NCI-H1048 (cell line): ENCODE measurements around the gene GAREM1.
"Not testable (repeated sequence)": the region's sequence is repeated elsewhere in the genome, so short reads cannot be mapped to it uniquely, and the experiment has no call there.

Experiments
- DNase-seq: peaks from one replicate; lab custom pipeline; 2025; lab: John Stamatoyannopoulos, UW

GAREM1 gene

DNA sequence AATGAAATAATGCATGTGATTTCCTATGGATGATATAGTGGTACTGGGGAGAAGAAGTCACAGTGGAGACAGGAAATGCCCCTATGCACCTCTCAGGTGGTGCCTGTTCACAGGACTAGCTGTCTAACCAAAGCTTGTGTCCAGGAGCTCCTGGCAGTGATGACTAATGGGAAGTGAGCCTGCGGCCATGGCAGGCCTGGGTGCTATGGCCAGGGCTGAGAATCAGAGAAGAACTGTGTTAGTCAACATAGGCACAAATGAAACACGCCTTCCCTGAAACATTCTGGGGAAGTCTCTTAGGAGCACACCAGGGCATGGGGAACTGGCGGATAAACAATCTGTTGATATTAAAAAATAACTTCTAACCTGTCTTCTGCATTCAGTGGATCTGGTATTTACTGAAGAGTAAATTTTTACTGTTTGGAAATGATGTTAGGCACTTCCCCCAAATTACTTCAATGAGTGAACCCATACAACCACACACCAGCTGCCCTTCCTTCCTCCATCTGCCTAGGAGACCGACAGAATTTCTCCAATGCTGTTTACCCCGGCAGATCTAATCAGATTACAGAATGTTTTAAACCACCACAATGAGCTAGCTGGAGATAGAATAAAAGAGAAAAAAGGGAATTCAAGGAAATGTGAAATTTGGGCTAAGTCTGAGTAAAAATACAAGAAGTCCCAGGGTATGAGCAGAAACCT is 213.4 kb downstream of the GAREM1 start:
- DNase-seq: no peak

DNA sequence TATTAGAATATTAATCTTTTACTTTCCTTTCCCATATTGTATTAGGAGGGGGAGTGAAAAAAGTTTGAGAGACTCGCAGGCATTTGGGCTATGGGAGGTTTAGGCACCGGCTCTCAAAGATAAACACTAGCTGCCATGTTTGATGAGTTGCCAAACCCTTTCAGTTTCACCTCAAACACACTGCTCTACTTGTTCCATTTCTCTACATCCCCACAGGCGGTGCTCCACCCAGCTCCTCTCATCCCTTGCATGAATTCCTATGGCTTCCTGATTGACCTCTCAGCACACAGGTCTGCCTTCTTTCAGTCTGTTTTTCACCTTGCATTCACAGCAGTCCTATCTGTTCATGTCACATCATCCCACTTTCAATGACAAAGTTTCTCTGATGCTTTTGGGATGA is 215.1 kb downstream of the GAREM1 start:
- no peak for DNase-seq

DNA sequence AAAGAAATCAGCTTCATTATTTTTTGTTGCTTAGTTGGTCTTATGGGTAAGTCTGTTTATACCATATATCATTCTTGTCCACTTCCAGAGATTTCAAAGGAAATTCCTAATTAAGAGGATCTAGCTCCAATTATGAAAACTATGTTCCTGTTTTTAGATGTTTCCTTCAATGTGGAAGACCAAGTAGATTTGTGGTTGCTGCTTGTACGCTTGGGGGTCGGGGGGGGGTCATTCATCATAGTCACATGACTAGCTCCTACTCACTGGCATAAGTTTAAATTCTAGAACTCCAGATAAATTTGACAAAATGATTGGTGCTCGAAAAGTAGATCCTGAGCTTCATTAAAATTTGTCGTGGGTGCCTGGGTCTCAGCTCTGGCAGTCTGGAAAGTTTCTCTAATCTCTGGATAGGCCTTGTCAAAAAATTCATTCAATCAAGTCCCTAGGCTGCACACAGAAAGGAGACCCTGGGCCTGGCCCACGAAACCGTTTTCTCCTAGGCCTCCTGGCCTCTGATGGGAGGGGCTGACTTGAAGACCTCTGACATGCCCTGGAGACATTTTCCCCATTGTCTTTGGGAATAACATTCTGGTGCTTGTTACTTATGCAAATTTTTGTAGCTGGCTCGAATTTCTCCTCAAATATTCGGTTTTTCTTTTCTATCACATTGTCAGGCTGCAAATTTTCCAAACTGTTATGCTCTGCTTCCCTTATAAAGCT is 218.4 kb downstream of the GAREM1 start:
- DNase-seq: no peak

DNA sequence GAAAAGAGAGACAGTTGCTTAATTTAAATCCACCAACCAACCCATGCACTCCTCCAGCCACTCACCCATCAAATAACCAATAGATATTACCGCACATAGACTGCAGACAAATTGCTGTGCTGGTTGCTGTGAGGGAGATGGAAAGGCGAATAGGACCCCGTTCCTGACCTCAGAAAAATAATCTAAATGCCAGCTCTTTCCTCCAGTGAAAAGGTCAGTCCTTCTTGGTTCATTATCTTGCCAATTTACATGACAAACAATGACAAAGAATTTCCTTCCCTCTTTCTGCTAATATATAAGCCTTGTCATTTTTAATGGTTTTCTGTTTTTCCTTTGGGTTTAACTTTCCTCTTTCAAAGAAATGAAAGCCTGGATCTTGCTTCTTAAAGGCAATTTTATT is 219.2 kb downstream of the GAREM1 start:
- DNase-seq: no peak

DNA sequence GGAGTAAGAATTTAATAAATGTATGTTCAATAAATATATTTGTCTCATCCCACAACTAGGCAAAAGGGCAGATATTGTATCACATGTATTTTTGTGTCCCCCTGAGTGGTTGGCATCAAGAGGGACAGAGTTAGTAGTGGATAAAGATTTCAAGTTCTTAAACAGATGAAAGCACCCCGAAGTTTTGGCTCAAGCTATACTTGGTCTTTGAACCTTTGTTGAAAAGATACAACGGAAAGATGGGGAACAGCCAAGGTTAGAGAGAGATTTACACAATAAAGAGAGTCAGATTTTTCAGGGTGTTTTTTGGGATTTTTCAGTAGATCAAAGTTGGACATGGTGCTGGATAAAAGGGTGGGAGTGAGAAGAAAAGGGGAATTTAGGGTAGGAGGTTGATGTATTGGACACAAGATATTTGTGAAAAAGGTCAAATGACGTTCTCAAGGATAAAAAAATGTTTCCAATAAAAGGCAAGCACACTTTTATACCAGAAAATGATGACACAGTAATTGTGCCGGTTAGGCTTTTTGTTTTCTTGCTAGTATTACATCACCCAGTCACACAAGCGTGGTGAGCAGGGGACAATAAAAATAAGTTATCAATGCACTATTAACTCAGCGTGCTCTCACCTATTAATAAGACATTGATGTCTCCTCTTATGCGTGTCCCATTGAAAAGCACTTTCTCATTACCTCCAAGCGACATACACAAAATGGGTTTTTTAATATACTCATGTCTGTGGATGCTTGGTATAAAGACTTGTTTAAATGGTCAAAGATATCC is 221.3 kb downstream of the GAREM1 start:
- DNase-seq: no peak

DNA sequence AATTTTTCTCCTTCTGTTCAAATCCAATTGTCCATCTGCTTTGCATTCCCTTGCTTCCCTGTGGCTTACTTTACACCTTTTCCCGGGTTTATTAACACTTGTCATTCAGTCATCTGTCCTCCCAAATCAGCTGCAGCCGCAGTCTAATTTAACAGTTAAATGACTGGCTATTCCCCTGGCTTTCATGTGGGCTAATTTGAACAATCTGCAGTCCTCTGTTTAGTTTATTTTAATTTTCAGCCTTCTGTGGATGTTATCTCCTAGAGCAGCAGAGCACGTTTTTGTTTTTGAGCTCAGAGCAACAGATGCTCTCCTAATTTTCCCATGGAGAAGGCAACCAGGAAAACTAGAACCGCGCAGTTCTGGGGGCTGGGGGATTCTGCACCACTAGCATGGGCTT is 225.8 kb downstream of the GAREM1 start:
- DNase-seq: no peak

DNA sequence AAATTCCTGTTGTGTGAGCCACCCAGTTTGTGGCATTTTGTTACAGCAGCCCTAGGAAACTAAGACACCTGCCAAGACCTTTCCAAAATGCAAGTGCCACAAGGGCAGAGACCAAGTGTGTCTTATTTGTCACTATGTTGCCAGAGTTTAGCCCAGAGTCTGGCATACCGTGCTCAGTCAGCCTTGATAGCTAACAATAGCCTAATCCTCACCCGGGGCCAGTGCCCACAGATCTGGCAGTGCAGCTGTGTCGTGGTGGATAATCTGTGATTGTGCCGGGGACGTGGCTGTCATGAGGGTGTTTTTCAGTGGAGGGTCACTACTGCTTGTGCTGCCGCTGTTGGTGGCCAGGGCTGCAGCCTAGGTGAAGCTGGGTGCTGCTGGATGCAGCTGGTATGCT is 227.3 kb downstream of the GAREM1 start:
- DNase-seq: no peak

DNA sequence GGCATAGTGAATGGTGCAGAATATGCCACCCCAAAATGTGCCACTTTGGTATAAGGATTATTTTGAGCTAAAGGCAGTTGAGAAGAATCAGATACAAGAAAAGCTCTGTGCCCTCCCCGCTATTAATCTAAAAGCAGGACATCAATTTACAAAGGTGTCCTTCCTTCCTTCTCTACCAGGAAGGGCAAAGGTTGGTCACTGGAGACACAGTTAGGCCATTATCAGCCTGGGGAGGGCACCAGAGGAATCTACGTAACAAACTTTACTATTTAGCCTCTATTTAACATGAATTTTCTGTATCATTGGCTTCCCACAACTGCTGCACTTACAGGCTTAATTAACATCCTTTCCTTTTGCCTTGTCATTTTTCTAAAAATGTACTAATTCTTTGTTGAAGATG is 228.3 kb downstream of the GAREM1 start:
- no peak for DNase-seq

DNA sequence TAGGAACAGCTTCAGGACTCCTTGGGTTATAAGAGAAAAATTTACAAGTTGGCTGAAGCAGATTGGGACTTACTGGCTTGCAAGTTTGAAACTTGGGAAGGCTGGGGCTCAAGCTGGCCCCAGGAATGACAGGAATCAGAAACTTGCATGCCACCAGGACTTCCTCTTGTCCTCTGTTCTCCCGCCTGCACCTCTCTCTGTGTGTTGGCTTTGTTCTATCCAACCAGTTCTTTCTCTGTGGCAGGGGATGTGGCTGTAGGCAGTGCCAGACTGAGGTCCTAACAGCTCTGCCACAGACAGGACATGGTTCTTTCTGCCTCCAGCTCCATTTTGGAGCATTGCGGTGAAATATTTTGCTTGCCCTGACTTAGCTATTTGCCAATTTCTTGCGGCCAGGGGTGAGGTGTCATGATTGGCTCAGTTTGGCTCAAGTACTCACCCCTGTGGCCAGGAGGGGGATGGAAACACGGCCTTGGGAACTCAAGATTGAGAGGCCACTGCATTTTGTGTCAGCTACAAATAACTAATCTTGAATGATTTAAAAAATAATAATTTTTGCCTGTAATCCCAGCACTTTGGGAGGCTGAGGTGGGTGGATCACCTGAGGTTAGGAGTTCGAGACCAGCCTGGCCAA is 231.9 kb downstream of the GAREM1 start:
- DNase-seq: no peak

DNA sequence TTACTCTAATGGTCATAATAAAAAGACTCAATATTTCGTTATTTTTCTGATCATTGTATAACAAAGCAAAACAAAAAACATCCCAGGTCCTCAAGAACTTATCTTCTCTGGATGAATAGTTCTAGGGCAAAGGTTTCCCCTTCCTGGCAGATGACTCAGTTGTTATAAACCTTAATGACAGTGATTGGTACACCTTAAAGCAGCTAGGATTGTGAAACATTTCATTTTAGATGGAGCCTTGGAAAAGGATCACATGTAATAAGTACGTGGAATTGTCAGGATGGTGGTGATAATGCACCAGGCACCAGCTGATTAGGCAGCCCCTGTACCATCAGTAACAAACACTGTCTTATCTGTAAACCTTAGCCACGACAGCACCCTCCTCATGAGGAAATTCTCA is 233.6 kb downstream of the GAREM1 start:
- no peak for DNase-seq

DNA sequence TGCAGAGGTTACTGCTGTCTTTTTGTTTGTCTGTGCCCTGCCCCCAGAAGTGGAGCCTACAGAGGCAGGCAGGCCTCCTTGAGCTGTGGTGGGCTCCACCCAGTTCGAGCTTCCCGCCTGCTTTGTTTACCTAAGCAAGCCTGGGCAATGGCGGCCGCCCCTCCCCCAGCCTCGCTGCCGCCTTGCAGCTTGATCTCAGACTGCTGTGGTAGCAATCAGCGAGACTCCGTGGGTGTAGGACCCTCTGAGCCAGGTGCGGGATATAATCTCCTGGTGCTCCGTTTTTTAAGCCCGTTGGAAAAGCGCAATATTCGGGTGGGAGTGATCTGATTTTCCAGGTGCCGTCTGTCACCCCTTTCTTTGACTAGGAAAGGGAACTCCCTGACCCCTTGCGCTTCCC is 237.3 kb downstream of the GAREM1 start:
- not testable (repeated sequence) for DNase-seq

DNA sequence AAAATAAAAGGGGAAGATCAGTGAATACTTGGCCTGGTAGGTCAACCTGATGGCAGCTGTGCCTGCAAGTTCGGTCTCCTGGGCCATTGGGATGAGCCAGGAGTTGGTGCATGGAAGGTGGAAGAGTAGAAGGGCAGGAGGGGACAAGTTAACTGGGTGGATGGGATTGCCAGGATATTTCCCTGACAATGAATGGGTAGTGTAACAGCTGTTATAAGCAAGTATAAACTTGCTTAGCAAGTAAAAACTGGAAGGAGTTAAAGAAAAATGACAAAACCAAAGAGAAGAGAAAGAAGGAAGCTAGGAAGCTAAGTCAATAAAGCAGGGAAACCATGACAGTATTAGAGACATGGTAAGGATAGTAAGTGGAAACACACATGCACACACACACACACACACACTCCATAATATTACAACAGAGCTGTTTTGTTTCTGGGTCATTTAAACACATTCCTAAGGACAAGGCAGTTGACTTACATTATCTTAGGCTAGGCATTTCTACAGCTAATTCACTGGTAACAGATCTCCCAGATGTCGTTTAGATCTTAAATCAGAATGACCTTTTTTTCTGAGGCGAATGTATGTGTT is 251.2 kb downstream of the GAREM1 start:
- DNase-seq: no peak

DNA sequence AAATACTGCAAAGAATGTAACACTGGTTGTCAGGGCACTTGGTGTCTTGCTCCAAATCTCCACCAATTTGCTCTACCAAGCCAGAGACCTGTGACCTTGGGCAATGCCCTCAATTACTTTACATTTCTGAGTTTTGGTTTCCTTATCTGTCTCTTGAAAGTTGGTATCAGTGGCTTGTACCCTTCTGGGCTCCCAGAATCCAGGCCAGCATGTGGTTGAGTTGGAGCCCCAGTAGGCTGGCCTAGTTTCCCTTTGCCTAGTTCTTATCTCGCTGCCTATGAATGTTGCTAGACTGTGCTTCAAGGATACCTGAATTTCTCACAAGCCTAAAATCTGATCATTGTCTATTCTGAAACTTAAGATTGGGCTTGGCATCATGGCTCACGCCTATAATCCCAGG is 254.3 kb downstream of the GAREM1 start:
- no peak for DNase-seq

DNA sequence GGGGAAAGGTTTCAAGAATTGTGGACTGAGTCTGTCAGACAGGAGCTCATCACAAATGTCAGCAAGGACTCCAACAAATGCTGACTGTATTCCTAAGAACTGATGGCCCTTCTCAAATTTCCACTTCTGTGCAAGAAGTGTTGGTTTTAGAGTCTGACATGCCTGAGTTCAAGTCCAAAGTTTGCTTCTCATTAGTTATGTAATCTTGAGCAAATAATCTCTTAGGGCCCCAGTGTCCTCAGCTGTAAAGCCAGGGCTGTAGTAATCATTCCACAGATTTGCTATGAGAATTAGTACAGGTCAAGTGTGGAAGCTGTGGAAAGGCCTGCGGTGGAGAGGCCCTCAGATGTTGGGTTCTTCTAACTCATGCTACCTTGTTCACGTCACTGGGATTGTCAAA is 257.0 kb downstream of the GAREM1 start:
- DNase-seq: no peak
